Measurements from ENCODE around the gene ITPR1. TPM values are rescaled to one million over a fixed set of nuclear protein-coding genes. Genes with fewer than 3 reads are reported as not detected.

Gene ITPR1
- total and polyA plus RNA-seq, 2 experiments from 2014 or later = 6.8 to 21.0 TPM

GRCh38 chr3:4449043-4449805, 43.9 kb upstream of the ITPR1 start (continued):
- TF ChIP-seq NANOG (IDR thresholded peaks at IDR 0.05; ENCODE audit: borderline replicate concordance) (no peak), STAT1 (IDR thresholded peaks at IDR 0.05; ENCODE audit: unreplicated experiment) (no peak), EZH2phosphoT487 (IDR thresholded peaks at IDR 0.05; ENCODE audit: unreplicated experiment) (no peak)

GRCh38 chr3:4454142-4454541, 39.0 kb upstream of the ITPR1 start:
- no peak for ATAC-seq
- no peak for DNase-seq (ENCODE audit: low spot score)
- Histone ChIP-seq H3K4me2 (no peak overlapping the region), H3K36me3 (ENCODE audit: insufficient read depth) (no peaks in the 10 kb centered on the region), H4K20me1 (replicated peaks; ENCODE audit: insufficient read depth) (no peaks in the 10 kb centered on the region), H2AFZ (no peak overlapping the region), H3K27me3 (ENCODE audit: insufficient read depth) (no peaks in the 10 kb centered on the region), H3K27ac (ENCODE audit: low read depth) (no peak overlapping the region), H3F3A (replicated peaks; ENCODE audit: low read depth) (no peaks in the 10 kb centered on the region), H3K9me2 (ENCODE audit: insufficient read depth) (peaks cover 3% of the 10 kb centered on the region; the same call in 1 of the 2 replicates), H3K4me3 (no peak overlapping the region), H3K79me2 (replicated peaks; ENCODE audit: insufficient read depth) (no peaks in the 10 kb centered on the region), H3K4me1 (ENCODE audit: insufficient read depth) (no peaks in the 10 kb centered on the region)
- no peaks in the 10 kb centered on the region for H3K4me1 Mint-ChIP-seq
- no peaks in the 10 kb centered on the region for H3K27me3 Mint-ChIP-seq (ENCODE audit: insufficient read depth, low read depth, poor library complexity)
- H3K4me3 Mint-ChIP-seq = no peak overlapping the region
- H3K9me3 Mint-ChIP-seq = no peaks in the 10 kb centered on the region
- peaks cover 6% of the 10 kb centered on the region; the same call in 2 of the 3 replicates for H3K36me3 Mint-ChIP-seq (ENCODE audit: low read depth)
- 0 out of 2 replicates have a peak overlapping the region, but pooled peaks have one; percentile 43 for H3K27ac Mint-ChIP-seq
- TF ChIP-seq ETS1 (IDR thresholded peaks at IDR 0.05) (no peak), EZH2phosphoT487 (IDR thresholded peaks at IDR 0.05; ENCODE audit: unreplicated experiment) (no peak), NANOG (IDR thresholded peaks at IDR 0.05; ENCODE audit: borderline replicate concordance) (no peak), EZH2 (IDR thresholded peaks at IDR 0.05; ENCODE audit: low read depth, unreplicated experiment) (no peak), REST (IDR thresholded peaks at IDR 0.05; ENCODE audit: unreplicated experiment) (no peak), CREB1 (CRISPR knock-in tag; IDR thresholded peaks at IDR 0.05; ENCODE audit: low read depth) (no peak), JUNB (IDR thresholded peaks at IDR 0.05; ENCODE audit: unreplicated experiment) (no peak), POLR2AphosphoS5 (IDR thresholded peaks at IDR 0.05; ENCODE audit: low read depth) (no peak), STAT1 (IDR thresholded peaks at IDR 0.05; ENCODE audit: unreplicated experiment) (no peak), CTCF (conservative IDR thresholded peaks at IDR 0.05; ENCODE audit: low read depth in 2 of 2) (no peak), ZNF462 (CRISPR knock-in tag; IDR thresholded peaks at IDR 0.05) (no peak)

Measured in GM23338 (cell line).